OCI-LY7 (cell line): Measurements from ENCODE around the gene COL20A1.

Experiments used
- EZH2phosphoT487 ChIP-seq: fragments of 200-600 bp; sonication (generic); IDR thresholded peaks from 2 replicates; pipeline ENCODE4 v1.6.1; 2018; ENCODE audit warnings: low read depth, borderline replicate concordance, mild to moderate bottlenecking, mixed run types, antibody characterized with exemption, low read length, moderate library complexity, mixed read lengths
- TF ChIP-seq, protein P1 (sequence below): fragments of 200-600 bp; sonication (generic); conservative IDR thresholded peaks from 2 replicates; pipeline ENCODE4 v1.5.1; 2014; ENCODE audit warnings: mild to moderate bottlenecking, antibody characterized with exemption, low read length, moderate library complexity, mixed read lengths

DNA sequence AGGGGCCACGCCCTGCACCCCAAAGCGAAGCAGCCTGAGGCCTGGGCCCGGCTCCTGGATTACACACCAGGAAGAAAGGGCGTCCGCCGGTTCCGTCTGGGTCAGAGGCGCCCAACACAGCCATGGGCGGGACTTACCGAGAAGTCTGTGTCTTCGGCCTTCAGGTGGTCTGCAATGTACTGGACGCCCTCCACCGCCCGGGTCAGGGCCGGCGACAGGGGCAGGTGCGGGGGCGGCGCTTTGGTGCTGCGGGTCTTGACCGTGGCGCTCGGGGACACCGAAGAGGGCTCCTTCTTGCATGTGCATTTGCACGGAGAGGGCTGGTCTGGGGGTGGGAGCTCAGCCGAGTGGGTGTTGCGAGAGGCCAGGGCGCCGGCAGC is 56.5 kb downstream of the COL20A1 start:
- TF ChIP-seq, protein P1, sequence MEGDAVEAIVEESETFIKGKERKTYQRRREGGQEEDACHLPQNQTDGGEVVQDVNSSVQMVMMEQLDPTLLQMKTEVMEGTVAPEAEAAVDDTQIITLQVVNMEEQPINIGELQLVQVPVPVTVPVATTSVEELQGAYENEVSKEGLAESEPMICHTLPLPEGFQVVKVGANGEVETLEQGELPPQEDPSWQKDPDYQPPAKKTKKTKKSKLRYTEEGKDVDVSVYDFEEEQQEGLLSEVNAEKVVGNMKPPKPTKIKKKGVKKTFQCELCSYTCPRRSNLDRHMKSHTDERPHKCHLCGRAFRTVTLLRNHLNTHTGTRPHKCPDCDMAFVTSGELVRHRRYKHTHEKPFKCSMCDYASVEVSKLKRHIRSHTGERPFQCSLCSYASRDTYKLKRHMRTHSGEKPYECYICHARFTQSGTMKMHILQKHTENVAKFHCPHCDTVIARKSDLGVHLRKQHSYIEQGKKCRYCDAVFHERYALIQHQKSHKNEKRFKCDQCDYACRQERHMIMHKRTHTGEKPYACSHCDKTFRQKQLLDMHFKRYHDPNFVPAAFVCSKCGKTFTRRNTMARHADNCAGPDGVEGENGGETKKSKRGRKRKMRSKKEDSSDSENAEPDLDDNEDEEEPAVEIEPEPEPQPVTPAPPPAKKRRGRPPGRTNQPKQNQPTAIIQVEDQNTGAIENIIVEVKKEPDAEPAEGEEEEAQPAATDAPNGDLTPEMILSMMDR, result no peak
- no peak for TF ChIP-seq EZH2phosphoT487
